A549 (cell line): ENCODE measurements around the gene ALKBH6. TPM values are rescaled to one million over a fixed set of nuclear protein-coding genes. Genes with fewer than 3 reads are reported as not detected.
A peak's percentile ranks its signal among the peaks of the same experiment; 100 is the strongest.

Experiments used
- ATAC-seq, 2 experiments: fragments of 200-7000 bp in 1 of 2; fragments of >200 bp in 1 of 2; cut with Nextera tagmentation in 1 of 2; cut with Tn5 transposase in 1 of 2; 3 replicates each; pipeline versions ENCODE4 v1.8.0 to v1.9.1; 2018 to 2020; ENCODE audit warnings: mild to moderate bottlenecking in 1 of 2, moderate library complexity in 1 of 2
- CTCF ChIA-PET: fragments of 300-600 bp; sonication (Branson Sonifier 250); formaldehyde crosslinking; extraction: SDS; loops from one replicate; lab custom pipeline; 2021; ENCODE audit warnings: antibody characterized with exemption, inconsistent platforms; lab: Yijun Ruan, JAX
- POLR2A ChIA-PET: fragments of 350-600 bp; formaldehyde crosslinking; extraction: SDS; loops from one replicate; lab custom pipeline; 2021; ENCODE audit warnings: antibody characterized with exemption, inconsistent platforms; lab: Yijun Ruan, JAX
- DNase-seq, 2 experiments: peaks; one replicate each; pipeline versions ENCODE4 v3.0.0 to v3.0.0-alpha.2; 2011 to 2016; ENCODE audit warnings: low read depth in 1 of 2, low spot score in 1 of 2
- FAIRE-seq: peaks from 2 replicates; lab custom pipeline; 2011; peaks lifted over from hg19 to GRCh38; lab: Jason Lieb, UNC
- H3K27ac ChIP-seq, 2 experiments: fragments of >200 bp; sonication (Bioruptor Twin); formaldehyde crosslinking; 3 replicates each; pipeline ENCODE4 v1.5.1; 2016 to 2017
- H3K4me1 ChIP-seq: fragments of >200 bp; sonication (Bioruptor Twin); formaldehyde crosslinking; 3 replicates; pipeline ENCODE4 v1.6.1; 2016
- H3K4me2 ChIP-seq: fragments of >200 bp; sonication (Bioruptor Twin); formaldehyde crosslinking; 3 replicates; pipeline ENCODE4 v1.6.1; 2016
- H3K4me3 ChIP-seq: fragments of >200 bp; sonication (Bioruptor Twin); formaldehyde crosslinking; 3 replicates; pipeline ENCODE4 v1.5.1; 2016
- H3K9me3 ChIP-seq: fragments of >200 bp; sonication (Bioruptor Twin); formaldehyde crosslinking; 3 replicates; pipeline ENCODE4 v1.6.1; 2016
- BHLHE40 ChIP-seq: IDR thresholded peaks from 2 replicates; pipeline ENCODE4 v1.6.1; 2012; ENCODE audit warnings: low read depth, low read length, inconsistent platforms
- CEBPB ChIP-seq, 2 experiments: fragments of >200 bp in 1 of 2; sonication (Bioruptor Twin) in 1 of 2; formaldehyde crosslinking in 1 of 2; IDR thresholded peaks; 2 replicates each; pipeline ENCODE4 v1.6.1; 2012 to 2016
- ESRRA ChIP-seq: fragments of 150-350 bp; IDR thresholded peaks from 2 replicates; pipeline ENCODE4 v1.6.1; 2014; ENCODE audit warnings: mild to moderate bottlenecking, low read length, borderline replicate concordance
- FOSB ChIP-seq: fragments of 250-450 bp; sonication (Bioruptor Pico); IDR thresholded peaks from 2 replicates; pipeline ENCODE4 v1.5.0; 2020; ENCODE audit warnings: mild to moderate bottlenecking, moderate library complexity
- GATA3 ChIP-seq: IDR thresholded peaks from 2 replicates; pipeline ENCODE4 v1.6.1; 2012; ENCODE audit warnings: borderline replicate concordance
- HOXA7 ChIP-seq: fragments of 250-450 bp; sonication (Bioruptor Pico); IDR thresholded peaks from 2 replicates; pipeline ENCODE4 v1.5.0; 2020; ENCODE audit warnings: mild to moderate bottlenecking, moderate library complexity
- HOXB13 ChIP-seq: fragments of 250-450 bp; sonication (Bioruptor Pico); IDR thresholded peaks from 2 replicates; pipeline ENCODE4 v1.5.0; 2020; ENCODE audit warnings: low read depth, mild to moderate bottlenecking, moderate library complexity
- HOXB5 ChIP-seq: fragments of 250-450 bp; sonication (Bioruptor Pico); IDR thresholded peaks from 2 replicates; pipeline ENCODE4 v1.5.0; 2020; ENCODE audit warnings: mild to moderate bottlenecking, moderate library complexity
- JUN ChIP-seq, 2 experiments: fragments of >200 bp; sonication (Bioruptor Twin); formaldehyde crosslinking; IDR thresholded peaks; 2 replicates in 1 of 2; 3 replicates in 1 of 2; pipeline ENCODE4 v1.6.1; 2016 to 2017
- KDM1A ChIP-seq: fragments of 200-600 bp; sonication (generic); IDR thresholded peaks from 2 replicates; pipeline ENCODE4 v1.6.1; 2016; ENCODE audit warnings: low read depth, mild to moderate bottlenecking
- KDM5A ChIP-seq: fragments of 200-600 bp; sonication (generic); IDR thresholded peaks from 2 replicates; pipeline ENCODE4 v1.6.1; 2016; ENCODE audit warnings: antibody characterized with exemption, mild to moderate bottlenecking
- MAZ ChIP-seq: fragments of 150-350 bp; IDR thresholded peaks from 2 replicates; pipeline ENCODE4 v1.6.1; 2014; ENCODE audit warnings: antibody characterized with exemption, low read depth, low read length, borderline replicate concordance
- MYC ChIP-seq: IDR thresholded peaks from 2 replicates; pipeline ENCODE4 v1.6.1; 2012; ENCODE audit warnings: mild to moderate bottlenecking, inconsistent platforms, low read length, improper control_type of control experiment, borderline replicate concordance
- NFE2L2 ChIP-seq: fragments of 150-350 bp; conservative IDR thresholded peaks from 2 replicates; pipeline ENCODE4 v1.6.1; 2014; ENCODE audit warnings: low read length
- NR3C1 ChIP-seq: fragments of >200 bp; sonication (Bioruptor Twin); formaldehyde crosslinking; IDR thresholded peaks from 3 replicates; pipeline ENCODE4 v1.6.1; 2017
- PHF8 ChIP-seq: fragments of 200-600 bp; sonication (generic); IDR thresholded peaks from 2 replicates; pipeline ENCODE4 v1.6.1; 2016; ENCODE audit warnings: low read depth, mild to moderate bottlenecking, antibody characterized with exemption, moderate library complexity, borderline replicate concordance
- POLR2A ChIP-seq: IDR thresholded peaks from 2 replicates; pipeline ENCODE4 v1.6.1; 2012; ENCODE audit warnings: mild to moderate bottlenecking, low read length
- POLR2AphosphoS2 ChIP-seq: conservative IDR thresholded peaks from 2 replicates; pipeline ENCODE4 v1.6.1; 2012; ENCODE audit warnings: low read length, improper control_type of control experiment, inconsistent platforms
- RCOR1 ChIP-seq: fragments of 150-350 bp; IDR thresholded peaks from 2 replicates; pipeline ENCODE4 v1.6.1; 2014; ENCODE audit warnings: antibody characterized with exemption, low read length, low read depth
- RNF2 ChIP-seq: fragments of 200-600 bp; sonication (generic); IDR thresholded peaks from 2 replicates; pipeline ENCODE4 v1.6.1; 2016; ENCODE audit warnings: low read depth, mild to moderate bottlenecking, antibody characterized with exemption, moderate library complexity, borderline replicate concordance
- TFCP2L1 ChIP-seq: fragments of 250-450 bp; sonication (Bioruptor Pico); IDR thresholded peaks from 2 replicates; pipeline ENCODE4 v1.5.0; 2021; ENCODE audit warnings: mild to moderate bottlenecking
- WGBS: methylation state at CpG from one replicate; pipeline ENCODE4 v1.1.6; 2017; ENCODE audit errors: missing lambda C conversion rate; 5-methylcytosine and 5-hydroxymethylcytosine counted together
- polyA plus RNA-seq, 4 experiments: library from polyadenylated mRNA; depleted of rRNA in 3 of 4; stranded (reverse); fragments of >200 nt; fragmentation: RNase III in 1 of 4; extraction: RNeasy Plus Mini Kit Qiagen cat#74134 plus additional on column Dnase treatment in 1 of 4; gene quantifications; 2 replicates in 3 of 4; 3 replicates in 1 of 4; pipeline ENCODE4 v1.2.3, GENCODE V29; 2011 to 2017
- TF ChIP-seq, protein P1 (sequence below): IDR thresholded peaks from 2 replicates; pipeline ENCODE4 v1.6.1; 2012
- TF ChIP-seq, protein P2 (sequence below): fragments of >200 bp; sonication (Bioruptor Twin); formaldehyde crosslinking; IDR thresholded peaks from 3 replicates; pipeline ENCODE4 v1.5.1; 2016
- TF ChIP-seq, protein P3 (sequence below): IDR thresholded peaks from 2 replicates; pipeline ENCODE4 v1.6.1; 2012; ENCODE audit warnings: low read depth, borderline replicate concordance
- TF ChIP-seq, protein P4 (sequence below): IDR thresholded peaks from 2 replicates; pipeline ENCODE4 v1.6.1; 2012
- TF ChIP-seq, protein P5 (sequence below): fragments of >200 bp; sonication (Bioruptor Twin); formaldehyde crosslinking; IDR thresholded peaks from 3 replicates; pipeline ENCODE4 v1.6.1; 2016

The ALKBH6 gene
- polyA plus RNA-seq, 2 of the 4 experiments (the other 2 are of a cell fraction) = 34.2 to 47.1 TPM

DNA sequence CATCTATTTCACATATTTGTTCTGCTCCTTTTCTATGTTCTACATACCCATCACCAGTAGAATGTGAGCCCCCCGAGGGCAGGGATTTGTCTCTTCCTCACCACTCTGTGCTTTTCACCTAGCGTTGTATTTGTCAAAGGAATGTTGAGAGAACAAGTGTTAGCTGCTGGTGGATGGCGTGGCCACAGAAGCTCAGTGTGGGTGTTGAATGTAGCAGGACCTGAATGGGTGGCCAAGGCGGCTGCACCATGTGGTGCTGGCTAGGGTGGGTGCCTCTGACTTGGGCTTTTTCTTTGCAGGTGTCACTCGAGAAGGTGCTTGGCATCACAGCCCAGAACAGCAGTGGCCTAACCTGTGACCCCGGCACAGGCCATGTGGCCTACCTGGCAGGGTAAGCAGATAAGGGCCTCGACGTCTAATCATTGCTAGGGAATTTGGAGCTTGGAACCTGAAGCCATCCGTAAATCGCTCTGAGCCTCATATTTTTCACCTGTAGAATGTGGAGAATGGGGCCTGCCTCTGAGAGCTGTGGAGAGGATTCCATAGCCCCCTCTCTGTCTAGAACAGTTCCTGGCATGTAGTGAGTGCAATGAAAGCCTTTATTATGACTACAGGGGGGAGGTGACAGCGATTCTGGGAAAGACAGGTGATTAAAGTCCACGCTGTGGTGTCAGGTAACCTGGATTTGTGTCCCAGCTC is 44.6 kb upstream of the ALKBH6 start:
- no peak for DNase-seq
- CTCF ChIA-PET = interaction anchor here (0.5 to 11.9 kb wide), 17 partner anchors 8 to 366 kb away, joined by 3 to 157 read pairs (median 6); partner anchors contain the start of genes ALKBH6, OVOL3, POLR2I and TBCB
- POLR2A ChIA-PET = interaction anchor here (1.6 kb wide), 1 partner anchor 56 kb away, joined by 10 read pairs; the partner anchor contains the start of genes POLR2I and TBCB
- ATAC-seq = no peak
- no peak for FAIRE-seq
- Histone ChIP-seq H3K4me2 (no peak overlapping the region), H3K27ac (no peak overlapping the region), H3K9me3 (no peaks in the 10 kb centered on the region), H3K4me1 (peaks cover 16% of the 10 kb centered on the region), H3K4me3 (no peak overlapping the region)
- 92% methylated on average over 12 of the region's 12 CpGs for WGBS
- TF ChIP-seq, protein P1, sequence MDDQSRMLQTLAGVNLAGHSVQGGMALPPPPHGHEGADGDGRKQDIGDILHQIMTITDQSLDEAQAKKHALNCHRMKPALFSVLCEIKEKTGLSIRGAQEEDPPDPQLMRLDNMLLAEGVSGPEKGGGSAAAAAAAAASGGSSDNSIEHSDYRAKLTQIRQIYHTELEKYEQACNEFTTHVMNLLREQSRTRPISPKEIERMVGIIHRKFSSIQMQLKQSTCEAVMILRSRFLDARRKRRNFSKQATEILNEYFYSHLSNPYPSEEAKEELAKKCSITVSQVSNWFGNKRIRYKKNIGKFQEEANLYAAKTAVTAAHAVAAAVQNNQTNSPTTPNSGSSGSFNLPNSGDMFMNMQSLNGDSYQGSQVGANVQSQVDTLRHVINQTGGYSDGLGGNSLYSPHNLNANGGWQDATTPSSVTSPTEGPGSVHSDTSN = no peak
- TF ChIP-seq GATA3 (no peak), KDM1A (no peak)
- TF ChIP-seq, protein P2, sequence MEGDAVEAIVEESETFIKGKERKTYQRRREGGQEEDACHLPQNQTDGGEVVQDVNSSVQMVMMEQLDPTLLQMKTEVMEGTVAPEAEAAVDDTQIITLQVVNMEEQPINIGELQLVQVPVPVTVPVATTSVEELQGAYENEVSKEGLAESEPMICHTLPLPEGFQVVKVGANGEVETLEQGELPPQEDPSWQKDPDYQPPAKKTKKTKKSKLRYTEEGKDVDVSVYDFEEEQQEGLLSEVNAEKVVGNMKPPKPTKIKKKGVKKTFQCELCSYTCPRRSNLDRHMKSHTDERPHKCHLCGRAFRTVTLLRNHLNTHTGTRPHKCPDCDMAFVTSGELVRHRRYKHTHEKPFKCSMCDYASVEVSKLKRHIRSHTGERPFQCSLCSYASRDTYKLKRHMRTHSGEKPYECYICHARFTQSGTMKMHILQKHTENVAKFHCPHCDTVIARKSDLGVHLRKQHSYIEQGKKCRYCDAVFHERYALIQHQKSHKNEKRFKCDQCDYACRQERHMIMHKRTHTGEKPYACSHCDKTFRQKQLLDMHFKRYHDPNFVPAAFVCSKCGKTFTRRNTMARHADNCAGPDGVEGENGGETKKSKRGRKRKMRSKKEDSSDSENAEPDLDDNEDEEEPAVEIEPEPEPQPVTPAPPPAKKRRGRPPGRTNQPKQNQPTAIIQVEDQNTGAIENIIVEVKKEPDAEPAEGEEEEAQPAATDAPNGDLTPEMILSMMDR = no peak

DNA sequence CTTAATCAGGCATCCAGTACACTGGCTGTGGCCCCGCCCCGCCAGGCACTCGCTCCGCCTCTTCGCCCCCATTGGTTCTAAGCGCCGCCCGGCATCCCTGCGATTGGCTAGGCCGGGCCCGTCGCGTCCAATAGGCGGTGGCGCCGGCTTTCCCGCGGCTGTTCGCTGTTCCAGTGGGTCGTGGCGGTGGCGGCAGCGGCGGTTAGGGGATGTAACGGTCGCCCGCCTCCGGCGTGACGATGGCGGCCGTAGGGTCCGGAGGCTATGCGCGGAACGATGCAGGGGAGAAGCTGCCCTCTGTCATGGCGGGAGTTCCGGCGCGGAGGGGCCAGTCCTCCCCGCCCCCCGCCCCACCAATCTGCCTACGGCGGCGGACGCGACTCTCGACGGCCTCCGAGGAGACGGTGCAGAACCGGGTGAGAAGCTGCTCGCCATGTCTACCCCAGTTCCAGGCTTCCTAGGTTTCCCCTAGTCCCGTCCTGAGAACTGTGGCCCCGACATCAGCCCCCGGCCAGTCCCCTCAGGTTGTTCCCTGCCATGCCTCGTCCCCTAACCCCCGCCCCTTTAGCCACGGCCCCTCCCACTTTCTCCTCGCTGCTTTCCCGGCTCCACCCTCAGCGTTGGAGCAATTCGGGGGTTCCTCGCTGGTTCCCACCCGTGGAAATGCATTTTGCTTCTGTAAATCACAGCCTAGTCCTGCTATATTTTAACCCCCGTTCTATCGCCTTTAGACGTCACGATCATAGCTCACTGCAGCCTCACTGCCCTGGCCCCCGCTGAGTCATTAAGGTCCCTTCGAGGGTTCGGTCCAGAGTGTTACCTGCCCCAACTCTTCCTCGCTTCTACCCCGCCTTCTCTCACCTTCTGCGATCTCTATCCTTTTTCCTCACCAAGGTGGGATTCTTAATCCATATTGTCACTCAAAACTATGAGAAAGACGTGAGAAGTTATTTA is 41.0 kb upstream of the ALKBH6 start, which contains the start of gene WDR62:
WDR62 (plus strand) TSS at position 165 of the 954 bp plus-strand sequence; CDS start at position 240, 75 bp downstream.
- Histone ChIP-seq H3K4me3 (peak within 1 kb of the TSS; percentile 84), H3K4me2 (peak within 1 kb of the TSS; percentile 92), H3K27ac (peak within 1 kb of the TSS; percentile 89 to 93), H3K4me1 (peaks cover 22% of the 10 kb centered on the region), H3K9me3 (no peaks in the 10 kb centered on the region)
- FAIRE-seq = peak; percentile 46
- ATAC-seq = peak; percentile 86 to 90
- peak; percentile 98 to 100 for DNase-seq
- 3% methylated on average over 62 of the region's 76 CpGs for whole genome bisulfite sequencing
- CTCF ChIA-PET = interaction anchor here (0.8 to 11.9 kb wide), 20 partner anchors 12 to 172 kb away, joined by 3 to 157 read pairs (median 4); partner anchors contain the start of gene OVOL3
- POLR2A ChIA-PET = interaction anchor here (0.6 to 4.4 kb wide), 21 partner anchors 11 to 353 kb away, joined by 3 to 57 read pairs (median 5); partner anchors contain the start of genes ALKBH6, CAPNS1, POLR2I and TBCB
- TF ChIP-seq HOXB5 (CRISPR knock-in tag) (peak; percentile 91; the same call in 1 of the 2 replicates), POLR2A (peak; percentile 42), NR3C1 (no peak), BHLHE40 (no peak), JUN (IDR thresholded peaks at IDR 0.05) (peak in 1 of 2 experiments; percentile 26; a peak in 3 of 5 replicates), FOSB (CRISPR knock-in tag) (no peak), HOXB13 (CRISPR knock-in tag) (peak; percentile 73; the same call in 1 of the 2 replicates), PHF8 (peak; percentile 63; the same call in 1 of the 2 replicates), MYC (no peak; the same call in 1 of the 2 replicates), ESRRA (no peak), NFE2L2 (no peak), RNF2 (no peak), POLR2AphosphoS2 (no peak), CEBPB (IDR thresholded peaks at IDR 0.05) (no peak), KDM5A (peak; percentile 67; the same call in 1 of the 2 replicates), MAZ (0 out of 2 replicates have a peak, but pooled peaks have one; percentile 8), RCOR1 (no peak), TFCP2L1 (CRISPR knock-in tag) (peak; percentile 92), HOXA7 (no peak)
- TF ChIP-seq, protein P3, sequence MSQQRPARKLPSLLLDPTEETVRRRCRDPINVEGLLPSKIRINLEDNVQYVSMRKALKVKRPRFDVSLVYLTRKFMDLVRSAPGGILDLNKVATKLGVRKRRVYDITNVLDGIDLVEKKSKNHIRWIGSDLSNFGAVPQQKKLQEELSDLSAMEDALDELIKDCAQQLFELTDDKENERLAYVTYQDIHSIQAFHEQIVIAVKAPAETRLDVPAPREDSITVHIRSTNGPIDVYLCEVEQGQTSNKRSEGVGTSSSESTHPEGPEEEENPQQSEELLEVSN = peak; percentile 94
- TF ChIP-seq, protein P4, sequence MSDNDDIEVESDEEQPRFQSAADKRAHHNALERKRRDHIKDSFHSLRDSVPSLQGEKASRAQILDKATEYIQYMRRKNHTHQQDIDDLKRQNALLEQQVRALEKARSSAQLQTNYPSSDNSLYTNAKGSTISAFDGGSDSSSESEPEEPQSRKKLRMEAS = peak; percentile 48; the same call in 1 of the 2 replicates
- TF ChIP-seq, protein P5, sequence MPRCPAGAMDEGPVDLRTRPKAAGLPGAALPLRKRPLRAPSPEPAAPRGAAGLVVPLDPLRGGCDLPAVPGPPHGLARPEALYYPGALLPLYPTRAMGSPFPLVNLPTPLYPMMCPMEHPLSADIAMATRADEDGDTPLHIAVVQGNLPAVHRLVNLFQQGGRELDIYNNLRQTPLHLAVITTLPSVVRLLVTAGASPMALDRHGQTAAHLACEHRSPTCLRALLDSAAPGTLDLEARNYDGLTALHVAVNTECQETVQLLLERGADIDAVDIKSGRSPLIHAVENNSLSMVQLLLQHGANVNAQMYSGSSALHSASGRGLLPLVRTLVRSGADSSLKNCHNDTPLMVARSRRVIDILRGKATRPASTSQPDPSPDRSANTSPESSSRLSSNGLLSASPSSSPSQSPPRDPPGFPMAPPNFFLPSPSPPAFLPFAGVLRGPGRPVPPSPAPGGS = no peak
- TF ChIP-seq, protein P2 = peak; percentile 1; the same call in 1 of the 3 replicates
